ENCODE results near the gene NDC1.

Gene NDC1

GRCh38 chr1:53729456-53730223 lies 108.5 kb downstream of the NDC1 start:
- Histone ChIP-seq H3K4me1 (ENCODE audit: control insufficient read depth, insufficient read depth, low read length) (peaks cover 32% of the 10 kb centered on the region), H3K36me3 (ENCODE audit: control insufficient read depth, insufficient read depth, low read length, severe bottlenecking) (no peaks in the 10 kb centered on the region), H3K9me3 (ENCODE audit: control insufficient read depth, low read length) (peaks cover 15% of the 10 kb centered on the region), H3K4me3 (ENCODE audit: low read length) (no peak overlapping the region), H3K9ac (ENCODE audit: low read length) (no peak overlapping the region), H3K27me3 (replicated peaks; ENCODE audit: control insufficient read depth, insufficient read depth, low read length) (peaks cover 5% of the 10 kb centered on the region)
- peak; percentile 46 for DNase-seq (ENCODE audit: low read depth)

GRCh38 chr1:53728702-53729455 lies 109.2 kb downstream of the NDC1 start:
- Histone ChIP-seq H3K9me3 (ENCODE audit: control insufficient read depth, low read length) (peaks cover 15% of the 10 kb centered on the region), H3K4me1 (ENCODE audit: control insufficient read depth, insufficient read depth, low read length) (peaks cover 24% of the 10 kb centered on the region), H3K36me3 (ENCODE audit: control insufficient read depth, insufficient read depth, low read length, severe bottlenecking) (no peaks in the 10 kb centered on the region), H3K27me3 (replicated peaks; ENCODE audit: control insufficient read depth, insufficient read depth, low read length) (peaks cover 5% of the 10 kb centered on the region), H3K9ac (ENCODE audit: low read length) (no peak overlapping the region), H3K4me3 (ENCODE audit: low read length) (no peak overlapping the region)
- peak; percentile 52 for DNase-seq (ENCODE audit: low read depth)

DNA sequence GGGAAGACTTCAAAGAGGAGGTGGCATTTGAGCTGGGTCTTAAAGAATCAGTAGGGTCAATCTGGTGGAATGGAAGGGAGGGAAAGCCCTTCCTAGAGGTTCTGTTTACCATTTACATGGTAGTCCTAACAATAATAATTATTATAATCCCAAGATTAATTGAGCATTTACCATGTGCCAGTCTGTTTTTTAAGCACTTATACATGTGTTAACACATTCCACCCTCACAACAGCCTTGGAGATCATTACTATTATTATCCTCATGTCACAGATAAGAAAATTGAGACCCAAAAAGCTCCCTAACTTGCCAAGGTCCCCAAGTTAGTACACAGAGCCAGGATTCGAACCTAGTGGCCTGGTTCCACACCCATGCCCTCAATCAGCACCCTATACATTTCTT lies 109.9 kb downstream of the NDC1 start:
- DNase-seq (ENCODE audit: low read depth): no peak
- no peaks in the 10 kb centered on the region for H3K36me3 ChIP-seq (ENCODE audit: control insufficient read depth, insufficient read depth, low read length, severe bottlenecking)
- peaks cover 5% of the 10 kb centered on the region for H3K27me3 ChIP-seq (replicated peaks; ENCODE audit: control insufficient read depth, insufficient read depth, low read length)
- no peak overlapping the region for H3K9ac ChIP-seq (ENCODE audit: low read length)
- H3K4me1 ChIP-seq (ENCODE audit: control insufficient read depth, insufficient read depth, low read length): peaks cover 17% of the 10 kb centered on the region
- peaks cover 15% of the 10 kb centered on the region for H3K9me3 ChIP-seq (ENCODE audit: control insufficient read depth, low read length)
- H3K4me3 ChIP-seq (ENCODE audit: low read length): no peak overlapping the region

DNA sequence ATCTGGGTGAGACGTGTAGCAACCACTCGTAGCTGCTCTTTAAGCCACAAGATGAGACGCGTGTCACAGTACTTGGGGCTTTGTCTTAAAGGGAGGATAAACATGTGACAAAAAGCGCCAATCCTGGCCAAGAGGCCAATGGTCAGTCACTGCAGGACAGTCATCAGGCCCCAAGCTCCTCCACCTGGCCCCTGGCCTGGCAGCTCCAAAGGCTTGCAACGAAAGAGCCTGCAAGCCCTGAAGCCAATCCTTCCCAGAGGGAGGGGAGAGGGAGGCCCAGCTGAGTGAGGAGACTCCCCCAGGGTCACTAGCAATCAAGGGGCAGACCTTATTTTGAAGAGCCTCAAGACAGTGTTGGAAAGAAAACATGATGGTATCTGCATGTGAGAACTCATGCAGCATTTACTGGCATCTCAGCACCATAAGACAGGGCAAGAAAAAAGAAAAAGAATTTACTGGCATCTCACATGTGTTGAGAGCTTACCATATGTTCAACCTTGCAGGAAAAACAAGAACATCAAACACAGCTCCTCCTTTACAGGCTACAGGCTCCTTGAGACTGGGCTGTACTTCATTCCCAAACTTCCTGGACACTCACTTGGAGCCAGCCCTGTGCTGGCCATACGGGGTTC lies 110.5 kb downstream of the NDC1 start:
- Histone ChIP-seq H3K27me3 (replicated peaks; ENCODE audit: control insufficient read depth, insufficient read depth, low read length) (peaks cover 5% of the 10 kb centered on the region), H3K9me3 (ENCODE audit: control insufficient read depth, low read length) (peaks cover 15% of the 10 kb centered on the region), H3K36me3 (ENCODE audit: control insufficient read depth, insufficient read depth, low read length, severe bottlenecking) (no peaks in the 10 kb centered on the region), H3K9ac (ENCODE audit: low read length) (no peak overlapping the region), H3K4me1 (ENCODE audit: control insufficient read depth, insufficient read depth, low read length) (peaks cover 13% of the 10 kb centered on the region), H3K4me3 (ENCODE audit: low read length) (no peak overlapping the region)
- DNase-seq (ENCODE audit: low read depth): no peak

DNA sequence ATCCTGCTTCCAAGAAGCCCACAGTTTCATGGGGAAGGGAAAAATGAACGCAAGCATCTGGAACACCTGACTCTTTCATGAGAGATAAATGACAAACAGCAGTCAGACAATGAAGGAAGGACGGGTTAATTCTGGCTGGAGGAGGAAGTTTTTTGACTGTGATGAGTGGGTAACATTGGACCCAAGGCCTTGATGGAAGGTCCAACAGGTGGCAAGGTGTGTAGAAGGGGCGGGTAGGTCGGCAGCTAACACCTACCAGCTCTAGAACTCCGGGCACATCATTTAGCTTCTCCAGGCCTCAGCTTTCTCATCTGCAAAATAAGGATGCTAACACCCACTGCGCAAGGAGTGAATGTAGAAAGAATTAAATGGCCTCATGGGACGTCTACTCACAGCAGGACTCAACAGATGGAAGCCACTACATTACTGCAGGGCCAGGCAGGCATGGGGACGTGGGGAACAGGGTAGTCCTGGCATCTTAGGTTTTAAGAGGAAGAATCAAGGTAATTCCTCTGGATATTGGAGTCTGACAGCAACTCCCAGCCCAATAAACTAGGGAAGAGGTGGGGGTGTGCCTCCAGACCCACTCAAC lies 112.0 kb downstream of the NDC1 start:
- H3K9me3 ChIP-seq (ENCODE audit: control insufficient read depth, low read length): peaks cover 15% of the 10 kb centered on the region
- H3K27me3 ChIP-seq (replicated peaks; ENCODE audit: control insufficient read depth, insufficient read depth, low read length): peaks cover 5% of the 10 kb centered on the region
- H3K4me3 ChIP-seq (ENCODE audit: low read length): no peak overlapping the region
- no peak overlapping the region for H3K9ac ChIP-seq (ENCODE audit: low read length)
- H3K4me1 ChIP-seq (ENCODE audit: control insufficient read depth, insufficient read depth, low read length): peaks cover 19% of the 10 kb centered on the region
- DNase-seq (ENCODE audit: low read depth): no peak
- H3K36me3 ChIP-seq (ENCODE audit: control insufficient read depth, insufficient read depth, low read length, severe bottlenecking): no peaks in the 10 kb centered on the region

DNA sequence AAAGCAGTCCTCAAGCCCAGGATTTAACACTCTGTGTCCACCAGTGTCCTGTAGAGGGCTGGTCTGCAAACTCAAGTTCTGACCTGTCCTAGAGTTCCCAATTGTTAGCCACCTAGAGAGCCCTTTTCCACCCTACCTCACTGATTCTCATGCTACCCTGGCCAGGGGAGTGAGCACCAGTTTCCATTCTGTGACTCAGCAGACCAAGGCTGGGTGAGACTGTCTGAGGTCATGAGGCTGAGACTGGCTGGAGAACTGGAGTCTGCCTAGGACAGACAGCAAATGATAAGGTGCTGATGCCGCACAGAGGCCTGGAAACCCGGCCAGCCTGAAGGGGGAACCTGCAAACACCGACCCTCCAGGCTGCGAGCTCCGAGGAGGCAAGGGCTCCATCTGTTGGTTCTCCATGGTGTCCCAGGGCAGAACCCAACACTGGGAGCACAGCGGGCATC lies 112.8 kb downstream of the NDC1 start:
- H3K4me1 ChIP-seq (ENCODE audit: control insufficient read depth, insufficient read depth, low read length): peaks cover 25% of the 10 kb centered on the region
- DNase-seq (ENCODE audit: low read depth): peak; percentile 25
- no peak overlapping the region for H3K4me3 ChIP-seq (ENCODE audit: low read length)
- no peak overlapping the region for H3K9ac ChIP-seq (ENCODE audit: low read length)
- H3K36me3 ChIP-seq (ENCODE audit: control insufficient read depth, insufficient read depth, low read length, severe bottlenecking): no peaks in the 10 kb centered on the region
- H3K27me3 ChIP-seq (replicated peaks; ENCODE audit: control insufficient read depth, insufficient read depth, low read length): peaks cover 5% of the 10 kb centered on the region
- H3K9me3 ChIP-seq (ENCODE audit: control insufficient read depth, low read length): peaks cover 15% of the 10 kb centered on the region

DNA sequence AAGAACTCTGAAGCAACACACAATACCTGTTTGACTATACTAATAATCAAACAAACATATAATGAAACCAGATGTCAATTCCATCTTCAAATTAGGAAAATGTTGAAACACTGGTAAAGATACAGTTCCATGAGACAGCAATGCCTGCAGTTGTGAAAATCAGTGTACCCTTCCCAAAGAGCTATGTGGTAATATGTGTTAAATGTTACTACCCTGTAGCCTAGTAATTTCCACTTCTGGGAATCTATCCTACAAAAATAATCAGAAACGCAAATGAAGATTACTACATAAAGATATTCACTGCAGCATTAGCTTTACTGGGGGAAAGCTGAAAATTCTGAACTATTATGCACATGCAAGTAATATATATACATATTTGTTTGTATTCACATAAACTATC lies 116.1 kb downstream of the NDC1 start:
- H3K4me1 ChIP-seq (ENCODE audit: control insufficient read depth, insufficient read depth, low read length): peaks cover 32% of the 10 kb centered on the region
- H3K9me3 ChIP-seq (ENCODE audit: control insufficient read depth, low read length): peaks cover 4% of the 10 kb centered on the region
- H3K9ac ChIP-seq (ENCODE audit: low read length): peak overlapping the region; percentile 72
- no peaks in the 10 kb centered on the region for H3K36me3 ChIP-seq (ENCODE audit: control insufficient read depth, insufficient read depth, low read length, severe bottlenecking)
- H3K4me3 ChIP-seq (ENCODE audit: low read length): no peak overlapping the region
- peaks cover 9% of the 10 kb centered on the region for H3K27me3 ChIP-seq (replicated peaks; ENCODE audit: control insufficient read depth, insufficient read depth, low read length)
- peak; percentile 74 for DNase-seq (ENCODE audit: low read depth)

DNA sequence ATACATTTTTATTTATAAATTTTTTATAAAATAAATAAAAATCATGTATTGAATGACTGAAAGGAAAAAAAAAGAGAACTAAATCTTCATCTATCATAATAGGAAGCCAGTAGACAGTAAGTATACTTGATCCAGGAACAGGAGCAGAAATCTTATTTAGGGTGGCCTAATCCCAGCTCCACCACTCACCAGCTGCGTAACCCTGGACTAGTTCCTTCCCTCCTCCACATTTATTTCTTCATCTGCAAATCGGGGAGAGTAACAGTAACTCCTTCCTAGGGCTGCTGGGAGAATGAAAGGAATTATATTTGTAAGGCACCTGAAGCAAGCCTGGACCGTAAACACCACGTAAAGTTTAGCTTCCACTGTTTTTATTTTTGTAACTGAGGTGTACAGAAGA lies 117.0 kb downstream of the NDC1 start:
- H3K9ac ChIP-seq (ENCODE audit: low read length): peak overlapping the region; percentile 72
- peak overlapping the region; percentile 15 for H3K4me3 ChIP-seq (ENCODE audit: low read length)
- no peak for DNase-seq (ENCODE audit: low read depth)
- no peaks in the 10 kb centered on the region for H3K9me3 ChIP-seq (ENCODE audit: control insufficient read depth, low read length)
- peaks cover 8% of the 10 kb centered on the region for H3K27me3 ChIP-seq (replicated peaks; ENCODE audit: control insufficient read depth, insufficient read depth, low read length)
- H3K36me3 ChIP-seq (ENCODE audit: control insufficient read depth, insufficient read depth, low read length, severe bottlenecking): no peaks in the 10 kb centered on the region
- H3K4me1 ChIP-seq (ENCODE audit: control insufficient read depth, insufficient read depth, low read length): peaks cover 32% of the 10 kb centered on the region

- Histone ChIP-seq H3K36me3 (ENCODE audit: control insufficient read depth, insufficient read depth, low read length, severe bottlenecking) (no peaks in the 10 kb centered on the region), H3K27me3 (replicated peaks; ENCODE audit: control insufficient read depth, insufficient read depth, low read length) (peaks cover 4% of the 10 kb centered on the region), H3K9me3 (ENCODE audit: control insufficient read depth, low read length) (no peaks in the 10 kb centered on the region), H3K4me3 (ENCODE audit: low read length) (no peak overlapping the region), H3K4me1 (ENCODE audit: control insufficient read depth, insufficient read depth, low read length) (peaks cover 32% of the 10 kb centered on the region), H3K9ac (ENCODE audit: low read length) (no peak overlapping the region)
- DNase-seq (ENCODE audit: low read depth): no peak
These were observed 118.6 kb downstream of the NDC1 start for GRCh38 chr1:53719469-53719868.

DNA sequence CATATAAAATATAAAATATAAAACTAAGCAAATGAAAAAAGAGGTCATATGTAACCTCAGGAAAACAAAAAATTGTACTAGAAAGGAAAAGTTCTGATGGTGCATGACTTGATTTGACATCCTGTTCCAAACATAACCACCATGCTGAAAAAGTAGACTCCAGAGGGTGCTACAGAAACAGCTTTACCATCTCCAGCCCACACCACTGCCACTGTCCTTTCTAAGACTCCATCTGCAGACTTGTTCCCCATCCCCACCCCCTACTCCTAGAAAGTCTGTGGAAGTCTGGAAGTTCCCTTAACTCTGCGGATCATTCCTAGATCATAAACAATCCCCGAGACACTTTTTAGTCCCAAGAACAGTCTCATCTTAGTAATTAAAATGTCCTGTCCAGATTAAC lies 119.7 kb downstream of the NDC1 start:
- H3K36me3 ChIP-seq (ENCODE audit: control insufficient read depth, insufficient read depth, low read length, severe bottlenecking): no peaks in the 10 kb centered on the region
- H3K4me3 ChIP-seq (ENCODE audit: low read length): no peak overlapping the region
- peaks cover 4% of the 10 kb centered on the region for H3K27me3 ChIP-seq (replicated peaks; ENCODE audit: control insufficient read depth, insufficient read depth, low read length)
- no peaks in the 10 kb centered on the region for H3K9me3 ChIP-seq (ENCODE audit: control insufficient read depth, low read length)
- DNase-seq (ENCODE audit: low read depth): no peak
- H3K4me1 ChIP-seq (ENCODE audit: control insufficient read depth, insufficient read depth, low read length): peaks cover 32% of the 10 kb centered on the region
- H3K9ac ChIP-seq (ENCODE audit: low read length): no peak overlapping the region
